H9 (cell line): ENCODE measurements around the gene RAB25. TPM values are rescaled to one million over a fixed set of nuclear protein-coding genes. Genes with fewer than 3 reads are reported as not detected.
"Not testable (repeated sequence)": the region's sequence is repeated elsewhere in the genome, so short reads cannot be mapped to it uniquely, and the experiment has no call there.

Experiments used
- DNase-seq: peaks from one replicate; pipeline ENCODE4 v3.0.0-alpha.2; 2017
- H2AFZ ChIP-seq: one replicate; pipeline ENCODE4 v1.6.1; 2013; ENCODE audit warnings: mild to moderate bottlenecking, low read length, control low read depth, moderate library complexity
- H2AK5ac ChIP-seq: 2 replicates; pipeline ENCODE4 v1.6.1; 2013; ENCODE audit warnings: low read length, control low read depth, mixed read lengths; ENCODE audit not compliant: insufficient read length
- H2BK120ac ChIP-seq: one replicate; pipeline ENCODE4 v1.6.1; 2013; ENCODE audit warnings: low read depth, mild to moderate bottlenecking, low read length, control low read depth, inconsistent platforms; ENCODE audit not compliant: poor library complexity, severe bottlenecking
- H2BK12ac ChIP-seq: 2 replicates; pipeline ENCODE4 v1.6.1; 2013; ENCODE audit warnings: low read length, control low read depth, mixed read lengths, low read depth; ENCODE audit not compliant: insufficient read length
- H2BK15ac ChIP-seq: 2 replicates; pipeline ENCODE4 v1.6.1; 2013; ENCODE audit warnings: low read depth, low read length, control low read depth
- H2BK20ac ChIP-seq: one replicate; pipeline ENCODE4 v1.6.1; 2013; ENCODE audit warnings: low read depth, mild to moderate bottlenecking, low read length, control low read depth, inconsistent platforms; ENCODE audit not compliant: poor library complexity, severe bottlenecking
- H2BK5ac ChIP-seq: 2 replicates; pipeline ENCODE4 v1.6.1; 2013; ENCODE audit warnings: low read length, control low read depth, mixed read lengths; ENCODE audit not compliant: insufficient read length
- H3K14ac ChIP-seq: 2 replicates; pipeline ENCODE4 v1.6.1; 2013; ENCODE audit warnings: low read length, control low read depth; ENCODE audit not compliant: insufficient read depth
- H3K18ac ChIP-seq: 2 replicates; pipeline ENCODE4 v1.6.1; 2013; ENCODE audit warnings: low read depth, mild to moderate bottlenecking, mixed read lengths, low read length, control low read depth; ENCODE audit not compliant: insufficient read length
- H3K23ac ChIP-seq: 2 replicates; pipeline ENCODE4 v1.6.1; 2013; ENCODE audit warnings: low read length, control low read depth, mixed read lengths, low read depth; ENCODE audit not compliant: insufficient read length
- H3K23me2 ChIP-seq: 2 replicates; pipeline ENCODE4 v1.6.1; 2013; ENCODE audit warnings: low read depth, mild to moderate bottlenecking, mixed read lengths, low read length, control low read depth; ENCODE audit not compliant: insufficient read length, poor library complexity, severe bottlenecking
- H3K27ac ChIP-seq: 2 replicates; pipeline ENCODE4 v1.5.1; 2013; ENCODE audit warnings: low read length, control low read depth, mixed read lengths, low read depth; ENCODE audit not compliant: insufficient read length
- H3K27me3 ChIP-seq: 2 replicates; pipeline ENCODE4 v1.6.1; 2013; ENCODE audit warnings: low read length, control low read depth, inconsistent platforms; ENCODE audit not compliant: insufficient read depth
- H3K4ac ChIP-seq: 2 replicates; pipeline ENCODE4 v1.6.1; 2013; ENCODE audit warnings: low read depth, mild to moderate bottlenecking, control low read depth, inconsistent platforms, low read length, moderate library complexity
- H3K4me1 ChIP-seq: 2 replicates; pipeline ENCODE4 v1.6.1; 2013; ENCODE audit warnings: low read length, control low read depth, inconsistent platforms; ENCODE audit not compliant: insufficient read depth
- H3K4me2 ChIP-seq: 2 replicates; pipeline ENCODE4 v1.6.1; 2013; ENCODE audit warnings: low read length, control low read depth, mixed read lengths; ENCODE audit not compliant: insufficient read length, insufficient read depth
- H3K56ac ChIP-seq: 2 replicates; pipeline ENCODE4 v1.6.1; 2013; ENCODE audit warnings: low read depth, mild to moderate bottlenecking, mixed read lengths, low read length, control low read depth; ENCODE audit not compliant: insufficient read length
- H3K79me1 ChIP-seq: 2 replicates; pipeline ENCODE4 v1.6.1; 2013; ENCODE audit warnings: low read depth, mild to moderate bottlenecking, moderate library complexity, low read length, control low read depth, inconsistent platforms; ENCODE audit not compliant: insufficient read depth, poor library complexity, severe bottlenecking
- H3K79me2 ChIP-seq: 2 replicates; pipeline ENCODE4 v1.6.1; 2013; ENCODE audit warnings: low read length, control low read depth, inconsistent platforms; ENCODE audit not compliant: insufficient read depth
- H3K9ac ChIP-seq: 2 replicates; pipeline ENCODE4 v1.6.1; 2013; ENCODE audit warnings: low read length, control low read depth, mixed read lengths; ENCODE audit not compliant: insufficient read length; ENCODE audit errors: extremely low read depth
- H3K9me3 ChIP-seq: one replicate; pipeline ENCODE4 v1.6.1; 2013; ENCODE audit warnings: low read depth, low read length, inconsistent platforms; ENCODE audit not compliant: control insufficient read depth
- H3T11ph ChIP-seq: one replicate; pipeline ENCODE4 v1.6.1; 2013; ENCODE audit warnings: mild to moderate bottlenecking, low read length, control low read depth, inconsistent platforms
- H4K20me1 ChIP-seq: one replicate; pipeline ENCODE4 v1.6.1; 2013; ENCODE audit not compliant: control insufficient read depth, insufficient read length, insufficient read depth
- H4K5ac ChIP-seq: 2 replicates; pipeline ENCODE4 v1.6.1; 2013; ENCODE audit warnings: low read depth, mild to moderate bottlenecking, mixed read lengths, low read length, control low read depth; ENCODE audit not compliant: insufficient read length
- H4K8ac ChIP-seq: replicated peaks from 2 replicates; pipeline ENCODE4 v1.6.1; 2013; ENCODE audit warnings: low read length, control low read depth, mixed read lengths, low read depth; ENCODE audit not compliant: insufficient read length
- H4K91ac ChIP-seq: 2 replicates; pipeline ENCODE4 v1.6.1; 2013; ENCODE audit warnings: low read depth, mild to moderate bottlenecking, moderate library complexity, mixed read lengths, low read length, control low read depth; ENCODE audit not compliant: insufficient read length
- H3K27ac Mint-ChIP-seq, 3 experiments: 2 replicates in 2 of 3; 3 replicates in 1 of 3; pipeline ENCODE4 v1.8.0; 2020 to 2021; ENCODE audit warnings: mixed read lengths in 3 of 3, mild to moderate bottlenecking in 1 of 3, moderate library complexity in 1 of 3
- H3K27me3 Mint-ChIP-seq: 2 replicates; pipeline ENCODE4 v1.8.0; 2021; ENCODE audit warnings: low read depth, mild to moderate bottlenecking, moderate library complexity, mixed read lengths
- H3K36me3 Mint-ChIP-seq, 3 experiments: 2 replicates in 2 of 3; 3 replicates in 1 of 3; pipeline ENCODE4 v1.8.0; 2020 to 2021; ENCODE audit warnings: low read depth in 3 of 3, mixed read lengths in 3 of 3; ENCODE audit not compliant: insufficient read depth in 1 of 3
- H3K4me1 Mint-ChIP-seq, 2 experiments: 2 replicates each; pipeline ENCODE4 v1.8.0; 2020; ENCODE audit warnings: mixed read lengths in 2 of 2
- H3K4me3 Mint-ChIP-seq, 2 experiments: 2 replicates in 1 of 2; 3 replicates in 1 of 2; pipeline ENCODE4 v1.8.0; 2020 to 2021; ENCODE audit warnings: mild to moderate bottlenecking in 2 of 2, mixed read lengths in 2 of 2, moderate library complexity in 1 of 2
- H3K9me3 Mint-ChIP-seq, 2 experiments: 2 replicates in 1 of 2; 3 replicates in 1 of 2; pipeline ENCODE4 v1.8.0; 2020; ENCODE audit warnings: mild to moderate bottlenecking in 2 of 2, mixed read lengths in 2 of 2, moderate library complexity in 1 of 2
- WGBS: extraction: QIAGEN DNeasy Blood & Tissue Kit; methylation state at CpG from one replicate; pipeline ENCODE4 v1.1.7; 2013; ENCODE audit warnings: missing lambda C conversion rate, low lambda C conversion rate, mixed read lengths; ENCODE audit not compliant: insufficient read length; ENCODE audit errors: extremely low coverage; 5-methylcytosine and 5-hydroxymethylcytosine counted together
- total RNA-seq: library from RNA; stranded (reverse); gene quantifications from 2 replicates; pipeline ENCODE4 v1.2.1, GENCODE V29; 2021
- TF ChIP-seq, protein P1 (sequence below): fragments of 200-600 bp; sonication (generic); conservative IDR thresholded peaks from 3 replicates; pipeline ENCODE4 v1.8.0; 2021; ENCODE audit warnings: antibody characterized with exemption, mild to moderate bottlenecking

The RAB25 gene
- total RNA-seq, 1 experiment from 2014 or later, result 43.1 TPM

DNA sequence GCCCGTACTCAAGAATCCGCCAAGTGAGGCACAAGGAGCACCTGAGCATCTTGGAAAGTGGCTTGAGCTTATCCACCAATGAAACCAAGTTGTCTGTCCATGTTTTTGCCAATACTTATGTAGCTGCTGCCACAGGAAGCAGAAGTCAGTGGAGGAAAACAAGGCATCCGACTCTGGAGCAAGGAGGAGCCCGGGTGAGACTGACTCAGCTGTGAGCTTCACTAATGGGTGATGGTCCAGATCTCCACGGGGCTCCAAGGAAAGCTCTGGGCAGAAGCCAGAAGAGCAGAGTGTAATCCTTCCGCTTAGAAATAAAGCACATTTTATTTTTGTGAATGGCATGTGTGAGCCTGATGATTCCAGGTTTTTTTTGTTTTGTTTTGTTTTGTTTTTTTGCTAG lies 27.9 kb upstream of the RAB25 start:
- H3K79me1 ChIP-seq, result no peaks in the 10 kb centered on the region
- no peak overlapping the region for H4K8ac ChIP-seq
- H3K9me3 ChIP-seq, result no peaks in the 10 kb centered on the region
- Mint-ChIP-seq H3K4me3 (no peak overlapping the region), H3K27me3 (no peaks in the 10 kb centered on the region), H3K36me3 (peaks cover 9 to 18% (median 11%) of the 10 kb centered on the region in 3 experiments; a peak in 6 of 7 replicates), H3K4me1 (peaks cover 0 to 13% of the 10 kb centered on the region in 2 experiments; a peak in 1 of 4 replicates), H3K9me3 (no peaks in the 10 kb centered on the region), H3K27ac (no peak overlapping the region; a peak in 1 of 7 replicates)
- no peak overlapping the region for H3K18ac ChIP-seq
- H3T11ph ChIP-seq, result no peak overlapping the region
- TF ChIP-seq, protein P1, sequence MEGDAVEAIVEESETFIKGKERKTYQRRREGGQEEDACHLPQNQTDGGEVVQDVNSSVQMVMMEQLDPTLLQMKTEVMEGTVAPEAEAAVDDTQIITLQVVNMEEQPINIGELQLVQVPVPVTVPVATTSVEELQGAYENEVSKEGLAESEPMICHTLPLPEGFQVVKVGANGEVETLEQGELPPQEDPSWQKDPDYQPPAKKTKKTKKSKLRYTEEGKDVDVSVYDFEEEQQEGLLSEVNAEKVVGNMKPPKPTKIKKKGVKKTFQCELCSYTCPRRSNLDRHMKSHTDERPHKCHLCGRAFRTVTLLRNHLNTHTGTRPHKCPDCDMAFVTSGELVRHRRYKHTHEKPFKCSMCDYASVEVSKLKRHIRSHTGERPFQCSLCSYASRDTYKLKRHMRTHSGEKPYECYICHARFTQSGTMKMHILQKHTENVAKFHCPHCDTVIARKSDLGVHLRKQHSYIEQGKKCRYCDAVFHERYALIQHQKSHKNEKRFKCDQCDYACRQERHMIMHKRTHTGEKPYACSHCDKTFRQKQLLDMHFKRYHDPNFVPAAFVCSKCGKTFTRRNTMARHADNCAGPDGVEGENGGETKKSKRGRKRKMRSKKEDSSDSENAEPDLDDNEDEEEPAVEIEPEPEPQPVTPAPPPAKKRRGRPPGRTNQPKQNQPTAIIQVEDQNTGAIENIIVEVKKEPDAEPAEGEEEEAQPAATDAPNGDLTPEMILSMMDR, result no peak
- H3K14ac ChIP-seq, result no peak overlapping the region
- no peak overlapping the region for H4K91ac ChIP-seq
- no peaks in the 10 kb centered on the region for H3K23me2 ChIP-seq
- no peak overlapping the region for H2BK20ac ChIP-seq
- no peak overlapping the region for H2AFZ ChIP-seq
- H3K4me2 ChIP-seq, result no peak overlapping the region
- no peak overlapping the region for H3K56ac ChIP-seq
- H2BK5ac ChIP-seq, result no peak overlapping the region
- H3K23ac ChIP-seq, result no peak overlapping the region
- no peaks in the 10 kb centered on the region for H3K4me1 ChIP-seq
- no peaks in the 10 kb centered on the region for H3K27me3 ChIP-seq
- H4K20me1 ChIP-seq, result no peaks in the 10 kb centered on the region
- no peak overlapping the region for H4K5ac ChIP-seq
- H2BK120ac ChIP-seq, result no peak overlapping the region
- no peak for DNase-seq
- no peak overlapping the region for H3K9ac ChIP-seq
- H3K27ac ChIP-seq, result no peak overlapping the region
- H3K4ac ChIP-seq, result no peak overlapping the region
- H2BK15ac ChIP-seq, result no peak overlapping the region
- H2BK12ac ChIP-seq, result no peak overlapping the region
- no peaks in the 10 kb centered on the region for H3K79me2 ChIP-seq
- WGBS, result no CpG with 5 or more reads among the region's 6 CpGs
- no peak overlapping the region for H2AK5ac ChIP-seq

DNA sequence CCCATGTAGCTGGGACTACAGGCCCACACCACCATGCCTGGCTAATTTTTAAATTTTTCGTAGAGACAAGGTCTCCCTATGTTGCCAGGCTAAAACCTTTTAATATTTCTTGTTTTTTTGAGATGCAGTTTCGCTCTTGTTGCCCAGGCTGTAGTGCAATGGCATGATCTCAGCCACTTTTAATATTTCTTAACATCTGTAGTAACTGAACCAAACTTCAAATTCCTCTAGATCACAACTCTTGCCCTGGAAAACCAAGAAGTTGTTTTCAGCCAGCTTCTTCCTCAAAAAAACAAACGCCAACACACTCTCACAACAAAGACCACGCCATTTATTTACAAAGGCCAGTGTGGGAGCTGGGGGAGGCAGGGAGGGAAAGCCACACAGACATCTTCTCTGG lies 26.0 kb upstream of the RAB25 start:
- not testable (repeated sequence) for H3K9me3 Mint-ChIP-seq, H3K56ac ChIP-seq, H3K27ac Mint-ChIP-seq, H3K23ac ChIP-seq, H2AFZ ChIP-seq, H3K18ac ChIP-seq, H3K27ac ChIP-seq, H2AK5ac ChIP-seq, H3K9me3 ChIP-seq, H2BK5ac ChIP-seq, H3K27me3 ChIP-seq, H2BK120ac ChIP-seq, H2BK15ac ChIP-seq, DNase-seq, H2BK12ac ChIP-seq, H3K4me3 Mint-ChIP-seq, H3K4me2 ChIP-seq, H3K27me3 Mint-ChIP-seq, H3K4me1 Mint-ChIP-seq, H4K20me1 ChIP-seq, H4K8ac ChIP-seq, H3K4ac ChIP-seq, H3K79me2 ChIP-seq, H4K91ac ChIP-seq, H3K79me1 ChIP-seq, H3K4me1 ChIP-seq, H3K14ac ChIP-seq, H3K9ac ChIP-seq, H3K23me2 ChIP-seq, H4K5ac ChIP-seq, H2BK20ac ChIP-seq, H3T11ph ChIP-seq
- WGBS, result no CpG with 5 or more reads among the region's 4 CpGs
- peaks cover 13 to 30% (median 23%) of the 10 kb centered on the region in 3 experiments; a peak in 6 of 7 replicates for H3K36me3 Mint-ChIP-seq
